ENCODE results near the gene SPIN1. TPM values are rescaled to one million over a fixed set of nuclear protein-coding genes. Genes with fewer than 3 reads are reported as not detected.

SPIN1 gene
- total and polyA plus RNA-seq, 4 donors: 22.6 to 135 (median 35.3) TPM

- H3K9ac ChIP-seq (ENCODE audit: insufficient read depth in 1 of 2, low read length in 2 of 2): no peak overlapping the region
- no peak overlapping the region for H3K4me3 ChIP-seq
- DNase-seq (no peak), ATAC-seq (ENCODE audit: insufficient read depth, low FRiP score) (no peak)
- peaks cover 0 to 6% (median 3%) of the 10 kb centered on the region in 5 donors for H3K4me1 ChIP-seq (ENCODE audit: control insufficient read depth in 5 of 5, insufficient read depth in 5 of 5, low read length in 5 of 5)
- H3K9me3 ChIP-seq (ENCODE audit: control insufficient read depth in 4 of 4, insufficient read depth in 3 of 4, low read length in 3 of 4): no peaks in the 10 kb centered on the region
- 93 to 97% methylated on average over 3 of the region's 3 CpGs for WGBS, 2 donors
- TF ChIP-seq, protein P1, sequence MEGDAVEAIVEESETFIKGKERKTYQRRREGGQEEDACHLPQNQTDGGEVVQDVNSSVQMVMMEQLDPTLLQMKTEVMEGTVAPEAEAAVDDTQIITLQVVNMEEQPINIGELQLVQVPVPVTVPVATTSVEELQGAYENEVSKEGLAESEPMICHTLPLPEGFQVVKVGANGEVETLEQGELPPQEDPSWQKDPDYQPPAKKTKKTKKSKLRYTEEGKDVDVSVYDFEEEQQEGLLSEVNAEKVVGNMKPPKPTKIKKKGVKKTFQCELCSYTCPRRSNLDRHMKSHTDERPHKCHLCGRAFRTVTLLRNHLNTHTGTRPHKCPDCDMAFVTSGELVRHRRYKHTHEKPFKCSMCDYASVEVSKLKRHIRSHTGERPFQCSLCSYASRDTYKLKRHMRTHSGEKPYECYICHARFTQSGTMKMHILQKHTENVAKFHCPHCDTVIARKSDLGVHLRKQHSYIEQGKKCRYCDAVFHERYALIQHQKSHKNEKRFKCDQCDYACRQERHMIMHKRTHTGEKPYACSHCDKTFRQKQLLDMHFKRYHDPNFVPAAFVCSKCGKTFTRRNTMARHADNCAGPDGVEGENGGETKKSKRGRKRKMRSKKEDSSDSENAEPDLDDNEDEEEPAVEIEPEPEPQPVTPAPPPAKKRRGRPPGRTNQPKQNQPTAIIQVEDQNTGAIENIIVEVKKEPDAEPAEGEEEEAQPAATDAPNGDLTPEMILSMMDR (IDR thresholded peaks at IDR 0.05; ENCODE audit: control extremely low read depth, extremely low read depth): no peak
- no peaks in the 10 kb centered on the region for H3K27me3 ChIP-seq (ENCODE audit: control insufficient read depth in 3 of 3, insufficient read depth in 3 of 3, low read length in 2 of 3)
- H3K36me3 ChIP-seq (ENCODE audit: control insufficient read depth in 4 of 4, insufficient read depth in 4 of 4, low read length in 4 of 4): peaks cover 2 to 24% (median 15%) of the 10 kb centered on the region in 4 donors
- H3K27ac ChIP-seq (ENCODE audit: low read depth in 1 of 2, low read length in 1 of 2): no peak overlapping the region
Measured at GRCh38 chr9:88478246-88478645, 90.0 kb downstream of the SPIN1 start.

DNA sequence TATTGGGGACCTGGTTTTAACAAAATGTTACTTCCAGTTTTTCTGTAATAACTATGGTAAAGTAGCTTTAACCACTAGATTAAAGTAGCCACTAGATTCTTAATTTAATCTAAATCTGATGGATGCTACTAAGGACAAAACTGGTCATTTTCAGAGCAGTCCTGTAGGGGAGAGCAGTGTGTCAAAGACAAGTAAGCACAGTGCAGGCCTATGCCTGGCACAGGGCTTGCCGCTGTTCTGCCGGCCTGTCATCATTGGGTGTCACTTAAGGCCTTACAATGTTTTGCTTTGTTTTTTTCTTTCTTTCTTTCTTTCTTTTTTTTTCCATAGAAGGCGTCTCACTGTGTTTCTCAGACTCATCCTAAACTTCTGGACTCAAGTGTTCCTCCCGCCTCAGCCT lies 93.7 kb downstream of the SPIN1 start:
- Histone ChIP-seq H3K27me3 (ENCODE audit: control insufficient read depth in 3 of 3, insufficient read depth in 3 of 3, low read length in 2 of 3) (no peaks in the 10 kb centered on the region), H3K4me1 (ENCODE audit: control insufficient read depth in 5 of 5, insufficient read depth in 5 of 5, low read length in 5 of 5) (peaks cover 0 to 3% (median 0%) of the 10 kb centered on the region in 5 donors), H3K4me3 (no peak overlapping the region), H3K27ac (ENCODE audit: low read depth in 1 of 2, low read length in 1 of 2) (no peak overlapping the region), H3K9ac (ENCODE audit: insufficient read depth in 1 of 2, low read length in 2 of 2) (no peak overlapping the region), H3K36me3 (ENCODE audit: control insufficient read depth in 4 of 4, insufficient read depth in 4 of 4, low read length in 4 of 4) (peaks cover 0 to 16% (median 7%) of the 10 kb centered on the region in 4 donors), H3K9me3 (ENCODE audit: control insufficient read depth in 4 of 4, insufficient read depth in 3 of 4, low read length in 3 of 4) (no peaks in the 10 kb centered on the region)
- 80 to 92% methylated on average over 4 of the region's 4 CpGs for WGBS, 2 donors
- TF ChIP-seq, protein P1 (IDR thresholded peaks at IDR 0.05; ENCODE audit: control extremely low read depth, extremely low read depth): no peak
- DNase-seq (no peak), ATAC-seq (ENCODE audit: insufficient read depth, low FRiP score) (no peak)

DNA sequence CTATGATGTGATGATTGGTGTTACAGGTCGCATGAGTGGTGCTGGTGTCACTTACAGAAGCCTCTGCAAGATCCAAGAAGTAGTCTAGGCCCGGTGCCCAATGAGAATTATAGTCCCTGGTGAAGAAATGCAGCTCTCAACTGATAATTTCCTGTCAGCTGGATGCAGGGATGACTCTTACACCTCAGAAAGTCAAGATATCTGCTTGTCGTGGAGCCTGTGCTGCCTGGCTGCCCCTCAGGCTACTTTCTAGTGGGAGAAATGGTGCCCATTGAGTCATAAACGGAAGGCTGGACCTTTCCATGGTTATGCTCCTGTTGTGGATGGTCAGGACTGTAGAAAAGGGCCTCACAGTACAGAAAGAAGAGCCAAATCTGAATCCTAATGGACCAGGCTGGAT lies 99.9 kb downstream of the SPIN1 start:
- Histone ChIP-seq H3K9me3 (ENCODE audit: control insufficient read depth in 4 of 4, insufficient read depth in 3 of 4, low read length in 3 of 4) (no peaks in the 10 kb centered on the region), H3K9ac (ENCODE audit: insufficient read depth in 1 of 2, low read length in 2 of 2) (no peak overlapping the region), H3K27ac (ENCODE audit: low read depth in 1 of 2, low read length in 1 of 2) (no peak overlapping the region), H3K27me3 (ENCODE audit: control insufficient read depth in 3 of 3, insufficient read depth in 3 of 3, low read length in 2 of 3) (no peaks in the 10 kb centered on the region), H3K36me3 (ENCODE audit: control insufficient read depth in 4 of 4, insufficient read depth in 4 of 4, low read length in 4 of 4) (peaks cover 0 to 13% (median 5%) of the 10 kb centered on the region in 4 donors), H3K4me3 (no peak overlapping the region), H3K4me1 (ENCODE audit: control insufficient read depth in 5 of 5, insufficient read depth in 5 of 5, low read length in 5 of 5) (no peaks in the 10 kb centered on the region)
- DNase-seq: no peak
- TF ChIP-seq, protein P1 (IDR thresholded peaks at IDR 0.05; ENCODE audit: control extremely low read depth, extremely low read depth): no peak
- WGBS, 2 donors: 89 to 92% methylated on average over 4 of the region's 4 CpGs
- no peak for ATAC-seq (ENCODE audit: insufficient read depth, low FRiP score)
